Endothelial cell of umbilical vein (primary cell): Measurements from ENCODE around the gene NFKB1. TPM values are rescaled to one million over a fixed set of nuclear protein-coding genes. Genes with fewer than 3 reads are reported as not detected.

Experiments
- BruUV-seq: library from RNA; stranded (reverse); fragments of 400-500 nt; replicated peaks from 2 replicates; lab custom pipeline; 2021; lab: Mats Ljungman, UMichigan
- CTCF ChIA-PET: fragments of 300-600, 350-600 bp; sonication (Branson Sonifier 250); formaldehyde crosslinking; loops from one replicate; lab custom pipeline; 2021; ENCODE audit warnings: antibody characterized with exemption, inconsistent platforms; lab: Charles Lee
- POLR2A ChIA-PET: fragments of 300-600, 350-600 bp; sonication (Branson Sonifier 250); formaldehyde crosslinking; loops from one replicate; lab custom pipeline; 2021; ENCODE audit warnings: antibody characterized with exemption, inconsistent platforms; lab: Charles Lee
- DNase-seq: peaks from one replicate; pipeline ENCODE4 v3.0.0-alpha.2; 2011; ENCODE audit warnings: low read depth, low spot score
- FAIRE-seq: peaks from 2 replicates; lab custom pipeline; 2011; peaks lifted over from hg19 to GRCh38; lab: Jason Lieb, UNC
- H2AFZ ChIP-seq: 2 replicates; pipeline ENCODE4 v1.6.0; 2012; ENCODE audit warnings: low read depth, low read length, control low read depth, inconsistent platforms
- H3K27ac ChIP-seq: 2 replicates; pipeline ENCODE4 v1.5.1; 2011; ENCODE audit warnings: low read depth, mild to moderate bottlenecking, control low read depth, low read length, moderate library complexity; ENCODE audit not compliant: insufficient read depth
- H3K27me3 ChIP-seq, 2 experiments: 2 replicates each; pipeline versions ENCODE4 v1.6.0 to v1.6.1; 2011; ENCODE audit warnings: low read length in 2 of 2, mixed read lengths in 1 of 2; ENCODE audit not compliant: control insufficient read depth in 2 of 2, insufficient read depth in 2 of 2
- H3K36me3 ChIP-seq, 2 experiments: 2 replicates in 1 of 2; 3 replicates in 1 of 2; pipeline ENCODE4 v1.5.1; 2011; ENCODE audit warnings: low read length in 2 of 2, mild to moderate bottlenecking in 1 of 2, moderate library complexity in 1 of 2; ENCODE audit not compliant: control insufficient read depth in 2 of 2, insufficient read depth in 2 of 2; ENCODE audit errors: extremely low read depth in 1 of 2
- H3K4me1 ChIP-seq: 3 replicates; pipeline ENCODE4 v1.5.1; 2011; ENCODE audit warnings: mild to moderate bottlenecking, low read length; ENCODE audit not compliant: control insufficient read depth, insufficient read depth; ENCODE audit errors: extremely low read depth
- H3K4me2 ChIP-seq: 2 replicates; pipeline ENCODE4 v1.6.1; 2011; ENCODE audit warnings: low read length, control low read depth, mixed read lengths; ENCODE audit not compliant: insufficient read depth
- H3K4me3 ChIP-seq, 3 experiments: fragments of 200-600 bp in 1 of 3; sonication (generic), shearing (Covaris generic) in 1 of 3; replicated peaks in 1 of 3; 2 replicates each; pipeline ENCODE4 v1.5.1; 2011 to 2016; ENCODE audit warnings: control low read depth in 3 of 3, low read length in 3 of 3, mild to moderate bottlenecking in 2 of 3, inconsistent platforms in 1 of 3, low read depth in 1 of 3, moderate library complexity in 1 of 3; ENCODE audit not compliant: insufficient read depth in 1 of 3
- H3K79me2 ChIP-seq: 2 replicates; pipeline ENCODE4 v1.6.0; 2012; ENCODE audit warnings: low read length, inconsistent platforms; ENCODE audit not compliant: control insufficient read depth, insufficient read depth
- H3K9ac ChIP-seq: replicated peaks from 2 replicates; pipeline ENCODE3; 2011; ENCODE audit warnings: low read length, control low read depth; ENCODE audit not compliant: insufficient read depth; ENCODE audit errors: extremely low read depth
- H3K9me1 ChIP-seq: replicated peaks from 3 replicates; pipeline ENCODE4 v1.6.0; 2011; ENCODE audit warnings: mild to moderate bottlenecking, low read length; ENCODE audit not compliant: control insufficient read depth, insufficient read depth; ENCODE audit errors: extremely low read depth
- H3K9me3 ChIP-seq: replicated peaks from 2 replicates; pipeline ENCODE4 v1.5.1; 2012; ENCODE audit warnings: low read length, inconsistent platforms; ENCODE audit not compliant: control insufficient read depth, insufficient read depth
- H4K20me1 ChIP-seq: replicated peaks from 2 replicates; pipeline ENCODE3; 2011; ENCODE audit warnings: mild to moderate bottlenecking, low read length; ENCODE audit not compliant: control insufficient read depth, insufficient read depth; ENCODE audit errors: extremely low read depth
- CTCF ChIP-seq, 2 donors: IDR thresholded peaks; 1 replicate in 1 of 2; 2 replicates in 1 of 2; pipeline ENCODE4 v1.5.1; 2011; ENCODE audit warnings: low read length in 2 of 2, mild to moderate bottlenecking in 2 of 2, moderate library complexity in 2 of 2, control low read depth in 1 of 2, inconsistent platforms in 1 of 2, low read depth in 1 of 2; ENCODE audit not compliant: insufficient read depth in 1 of 2; ENCODE audit errors: extremely low read depth in 1 of 2
- EZH2 ChIP-seq: IDR thresholded peaks from 2 replicates; pipeline ENCODE4 v1.6.1; 2012; ENCODE audit warnings: borderline replicate concordance, low read depth, mild to moderate bottlenecking, moderate library complexity, low read length, inconsistent platforms; ENCODE audit not compliant: severe bottlenecking
- FOS ChIP-seq: IDR thresholded peaks from 2 replicates; pipeline ENCODE4 v1.6.1; 2011; ENCODE audit warnings: mild to moderate bottlenecking, low read length, moderate library complexity, borderline replicate concordance; ENCODE audit not compliant: insufficient read depth
- GATA2 ChIP-seq: IDR thresholded peaks from 2 replicates; pipeline ENCODE4 v1.7.0; 2011; ENCODE audit warnings: low read depth, mild to moderate bottlenecking, moderate library complexity, mixed read lengths, low read length; ENCODE audit not compliant: insufficient read length, insufficient read depth
- JUN ChIP-seq: IDR thresholded peaks from 2 replicates; pipeline ENCODE4 v1.6.1; 2011; ENCODE audit warnings: borderline replicate concordance, low read depth; ENCODE audit not compliant: insufficient read length, insufficient read depth
- MAX ChIP-seq: IDR thresholded peaks from 2 replicates; pipeline ENCODE4 v1.6.1; 2011; ENCODE audit not compliant: insufficient read depth, insufficient read length
- MYC ChIP-seq: IDR thresholded peaks from one replicate; pipeline ENCODE4 v1.6.1; 2011; ENCODE audit warnings: mild to moderate bottlenecking, low read depth, low read length
- POLR2A ChIP-seq: IDR thresholded peaks from 2 replicates; pipeline ENCODE4 v1.6.1; 2012; ENCODE audit warnings: low read depth, mild to moderate bottlenecking, control low read depth, low read length
- POLR2AphosphoS5 ChIP-seq: IDR thresholded peaks from 2 replicates; pipeline ENCODE4 v1.6.1; 2012; ENCODE audit warnings: low read depth, mild to moderate bottlenecking, control low read depth, low read length, moderate library complexity; ENCODE audit not compliant: insufficient read depth
- dilution Hi-C: fragments of 300-500 bp; cut with MboI; formaldehyde crosslinking; loops from one replicate; pipeline ENCODE4 v1.15.0; 2019; ENCODE audit warnings: low sequenced_read_pairs; ENCODE audit not compliant: extremely low pct_ligation_motif_present
- intact Hi-C: fragments of 100-400 bp; cut with micrococcal nuclease; formaldehyde crosslinking; loops from one replicate; pipeline ENCODE4 v1.10.0; 2022
- polyA plus RNA-seq, 4 experiments: library from polyadenylated mRNA; depleted of rRNA in 3 of 4; stranded (reverse) in 3 of 4; unstranded in 1 of 4; fragments of >200 nt; gene quantifications; 2 replicates each; pipeline versions ENCODE4 v1.2.1 to v1.2.3, GENCODE V29; 2011 to 2012; ENCODE audit warnings: missing spikeins in 1 of 4
- total RNA-seq: library from RNA; stranded (reverse); gene quantifications from 2 replicates; pipeline ENCODE4 v1.2.3, GENCODE V29; 2021

The NFKB1 gene
- total and polyA plus RNA-seq, 2 donors (not counting 3 experiments of a cell fraction or from before 2014, with no cell fraction given): 21.3 to 41.4 TPM

- POLR2A ChIA-PET: no interaction called here
- Histone ChIP-seq H3K4me3 (no peak overlapping the region), H3K79me2 (peaks cover 81% of the 10 kb centered on the region), H3K27me3 (no peaks in the 10 kb centered on the region), H4K20me1 (peaks cover 16% of the 10 kb centered on the region), H2AFZ (no peak overlapping the region), H3K4me1 (peaks cover 15% of the 10 kb centered on the region), H3K36me3 (no peaks in the 10 kb centered on the region), H3K9me3 (no peaks in the 10 kb centered on the region), H3K27ac (no peak overlapping the region), H3K9ac (no peak overlapping the region), H3K4me2 (no peak overlapping the region), H3K9me1 (no peaks in the 10 kb centered on the region)
- CTCF ChIA-PET: no interaction called here
- intact Hi-C loops (no loop called here), dilution Hi-C loops (no loop called here)
- no TSS peak for BruUV-seq
- no peak for DNase-seq
- no peak for FAIRE-seq
- TF ChIP-seq POLR2A (no peak), MYC (no peak), FOS (no peak), JUN (no peak), CTCF (IDR thresholded peaks at IDR 0.05; ENCODE audit: extremely low read depth in 1 of 2, insufficient read depth in 1 of 2, low read depth in 1 of 2, low read length in 2 of 2) (no peak), EZH2 (no peak), MAX (no peak), POLR2AphosphoS5 (no peak), GATA2 (no peak)
Observed at GRCh38 chr4:102505708-102506107, 4.5 kb downstream of the NFKB1 start.
